Measurements from ENCODE around the gene UBR1. TPM values are rescaled to one million over a fixed set of nuclear protein-coding genes. Genes with fewer than 3 reads are reported as not detected.

UBR1 gene
- total RNA-seq, 1 experiment from 2014 or later = 18.9 TPM

GRCh38 chr15:43133430-43134156 lies 27.8 kb upstream of the UBR1 start, which contains the start of gene TMEM62 (continued):
- TF ChIP-seq ZNF425 (CRISPR knock-in tag; conservative IDR thresholded peaks at IDR 0.05) (no peak), PREB (CRISPR knock-in tag; IDR thresholded peaks at IDR 0.05; ENCODE audit: borderline replicate concordance) (no peak), IRF1 (CRISPR knock-in tag; IDR thresholded peaks at IDR 0.05) (no peak), PRDM15 (CRISPR knock-in tag; IDR thresholded peaks at IDR 0.05) (0 out of 2 replicates have a peak, but pooled peaks have one; percentile 13), IRF2 (CRISPR knock-in tag; IDR thresholded peaks at IDR 0.05; ENCODE audit: borderline replicate concordance, low read depth) (no peak), JUN (CRISPR knock-in tag; IDR thresholded peaks at IDR 0.05) (peak; percentile 76; the same call in 1 of the 2 replicates), AFF4 (CRISPR knock-in tag; IDR thresholded peaks at IDR 0.05; ENCODE audit: borderline replicate concordance) (no peak), ZNF512 (CRISPR knock-in tag; IDR thresholded peaks at IDR 0.05; ENCODE audit: borderline replicate concordance) (no peak), GRHL2 (CRISPR knock-in tag; IDR thresholded peaks at IDR 0.05; ENCODE audit: insufficient replicate concordance, severe bottlenecking) (no peak), CDX4 (CRISPR knock-in tag; IDR thresholded peaks at IDR 0.05; ENCODE audit: borderline replicate concordance) (no peak), SOX15 (CRISPR knock-in tag; IDR thresholded peaks at IDR 0.05) (no peak), NFE2L1 (CRISPR knock-in tag; IDR thresholded peaks at IDR 0.05) (no peak), TCF7 (CRISPR knock-in tag; IDR thresholded peaks at IDR 0.05; ENCODE audit: low read depth) (no peak), HMGXB4 (CRISPR knock-in tag; IDR thresholded peaks at IDR 0.05) (peak; percentile 24; the same call in 1 of the 2 replicates), PRRX2 (CRISPR knock-in tag; IDR thresholded peaks at IDR 0.05) (no peak), ARID4B (CRISPR knock-in tag; IDR thresholded peaks at IDR 0.05; ENCODE audit: borderline replicate concordance) (peak; percentile 53; the same call in 1 of the 2 replicates)
